ENCODE results near the gene FAM20C.

FAM20C gene

GRCh38 chr7:278081-278480, 85.7 kb downstream of the FAM20C start:
- DNase-seq = no peak

GRCh38 chr7:279821-280220, 87.5 kb downstream of the FAM20C start:
- DNase-seq = no peak

- DNase-seq = no peak
Measured at GRCh38 chr7:280461-280860, 88.1 kb downstream of the FAM20C start.

- no peak for DNase-seq
Measured at GRCh38 chr7:281637-282036, 89.3 kb downstream of the FAM20C start.

GRCh38 chr7:282621-283020, 90.2 kb downstream of the FAM20C start:
- no peak for DNase-seq

- DNase-seq = no peak
Measured at GRCh38 chr7:284762-285722, 92.7 kb downstream of the FAM20C start.

- DNase-seq = no peak
Measured at GRCh38 chr7:285731-286130, 93.4 kb downstream of the FAM20C start.

- no peak for DNase-seq
Measured at GRCh38 chr7:286266-286665, 93.9 kb downstream of the FAM20C start.

- DNase-seq = no peak
Measured at GRCh38 chr7:288671-289101, 96.3 kb downstream of the FAM20C start.

GRCh38 chr7:289209-289755, 96.9 kb downstream of the FAM20C start:
- DNase-seq = no peak

GRCh38 chr7:289756-290553, 97.6 kb downstream of the FAM20C start, which contains the start of gene FOXL3:
Gene FOXL3, plus strand, starts transcription at chr7:290170. Its CDS starts 0 bp downstream, at chr7:290170.
- no peak for DNase-seq

GRCh38 chr7:290554-291372, 98.4 kb downstream of the FAM20C start:
- no peak for DNase-seq

- DNase-seq = no peak
Measured at GRCh38 chr7:291373-292092, 99.2 kb downstream of the FAM20C start.

GRCh38 chr7:292226-292625, 99.9 kb downstream of the FAM20C start:
- DNase-seq = no peak

GRCh38 chr7:292826-293225, 100.5 kb downstream of the FAM20C start:
- no peak for DNase-seq

- no peak for DNase-seq
Measured at GRCh38 chr7:293681-294439, 101.5 kb downstream of the FAM20C start.

GRCh38 chr7:294440-295154, 102.2 kb downstream of the FAM20C start:
- DNase-seq = no peak

- no peak for DNase-seq
Measured at GRCh38 chr7:295155-296154, 103.1 kb downstream of the FAM20C start.

- DNase-seq = no peak
Measured at GRCh38 chr7:296373-296945, 104.1 kb downstream of the FAM20C start.
